Measurements from ENCODE around the gene STARD10.

The STARD10 gene

GRCh38 chr11:72771507-72771906 lies 22.3 kb downstream of the STARD10 start:
- no peak for TF ChIP-seq POLR2AphosphoS5 (IDR thresholded peaks at IDR 0.05; ENCODE audit: low read depth, low read length)
- TF ChIP-seq FOXP2 (optimal IDR thresholded peaks at IDR 0.05; ENCODE audit: borderline replicate concordance, extremely low read depth, extremely low read length, insufficient read depth) = no peak
- TF ChIP-seq SIN3A (IDR thresholded peaks at IDR 0.05; ENCODE audit: borderline replicate concordance, insufficient read depth, low read length) = no peak
- no peak for TF ChIP-seq REST (IDR thresholded peaks at IDR 0.05; ENCODE audit: insufficient read depth in 1 of 2, low read depth in 2 of 2, low read length in 2 of 2)
- TF ChIP-seq TAF1 (IDR thresholded peaks at IDR 0.05; ENCODE audit: borderline replicate concordance, insufficient read depth, low read length) = no peak

- TF ChIP-seq TAF1 (IDR thresholded peaks at IDR 0.05; ENCODE audit: borderline replicate concordance, insufficient read depth, low read length) (no peak), REST (IDR thresholded peaks at IDR 0.05; ENCODE audit: insufficient read depth in 1 of 2, low read depth in 2 of 2, low read length in 2 of 2) (no peak), POLR2AphosphoS5 (IDR thresholded peaks at IDR 0.05; ENCODE audit: low read depth, low read length) (no peak), FOXP2 (optimal IDR thresholded peaks at IDR 0.05; ENCODE audit: borderline replicate concordance, extremely low read depth, extremely low read length, insufficient read depth) (no peak), SIN3A (IDR thresholded peaks at IDR 0.05; ENCODE audit: borderline replicate concordance, insufficient read depth, low read length) (no peak)
Measured at GRCh38 chr11:72770799-72771198, 23.0 kb downstream of the STARD10 start.

GRCh38 chr11:72769680-72770079 lies 24.2 kb downstream of the STARD10 start:
- TF ChIP-seq POLR2AphosphoS5 (IDR thresholded peaks at IDR 0.05; ENCODE audit: low read depth, low read length) (no peak), TAF1 (IDR thresholded peaks at IDR 0.05; ENCODE audit: borderline replicate concordance, insufficient read depth, low read length) (no peak), FOXP2 (optimal IDR thresholded peaks at IDR 0.05; ENCODE audit: borderline replicate concordance, extremely low read depth, extremely low read length, insufficient read depth) (no peak), SIN3A (IDR thresholded peaks at IDR 0.05; ENCODE audit: borderline replicate concordance, insufficient read depth, low read length) (no peak), REST (IDR thresholded peaks at IDR 0.05; ENCODE audit: insufficient read depth in 1 of 2, low read depth in 2 of 2, low read length in 2 of 2) (no peak)

- TF ChIP-seq FOXP2 (optimal IDR thresholded peaks at IDR 0.05; ENCODE audit: borderline replicate concordance, extremely low read depth, extremely low read length, insufficient read depth) (no peak), SIN3A (IDR thresholded peaks at IDR 0.05; ENCODE audit: borderline replicate concordance, insufficient read depth, low read length) (no peak), REST (IDR thresholded peaks at IDR 0.05; ENCODE audit: insufficient read depth in 1 of 2, low read depth in 2 of 2, low read length in 2 of 2) (no peak), POLR2AphosphoS5 (IDR thresholded peaks at IDR 0.05; ENCODE audit: low read depth, low read length) (no peak), TAF1 (IDR thresholded peaks at IDR 0.05; ENCODE audit: borderline replicate concordance, insufficient read depth, low read length) (no peak)
Measured at GRCh38 chr11:72768581-72768980, 25.3 kb downstream of the STARD10 start.

Data from PFSK-1 (cell line).